ENCODE data around the gene VASN.

The VASN gene

DNA sequence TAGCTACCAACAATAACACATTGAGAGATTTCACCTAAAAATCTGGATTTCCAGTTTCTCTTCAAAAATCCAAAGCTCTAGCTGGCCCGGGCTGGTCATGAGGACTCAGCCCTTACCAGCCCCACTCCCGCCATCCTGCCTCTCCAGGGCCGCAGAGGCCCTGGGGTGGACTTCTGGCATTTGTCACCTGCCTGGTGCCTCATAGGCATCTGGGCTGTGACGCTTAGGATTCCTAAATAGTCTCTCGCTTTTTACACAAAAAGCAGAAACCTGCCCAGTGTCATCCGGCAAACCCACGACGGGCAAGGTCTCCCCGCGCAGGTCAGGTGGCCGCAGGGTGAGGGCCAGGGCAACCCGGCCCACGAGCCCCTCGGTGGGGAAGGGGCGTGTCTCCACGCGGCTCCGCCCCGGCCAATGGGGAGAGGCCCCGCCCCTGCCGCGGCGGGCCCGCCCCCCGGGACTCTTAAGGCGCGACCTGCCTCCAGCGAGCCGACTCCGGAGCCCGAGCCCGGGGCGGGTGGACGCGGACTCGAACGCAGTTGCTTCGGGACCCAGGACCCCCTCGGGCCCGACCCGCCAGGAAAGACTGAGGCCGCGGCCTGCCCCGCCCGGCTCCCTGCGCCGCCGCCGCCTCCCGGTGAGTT is at the start of gene VASN:
Gene VASN (plus strand): TSS at position 492 of the 644 bp plus-strand sequence. CDS start 9,030 bp downstream, outside the sequence.
- Mint-ChIP-seq H3K27ac (no peak within 1 kb of the TSS), H3K36me3 (peaks cover 10% of the 10 kb centered on the region), H3K4me1 (peaks cover 23% of the 10 kb centered on the region), H3K27me3 (no peaks in the 10 kb centered on the region), H3K9me3 (no peaks in the 10 kb centered on the region), H3K4me3 (peak within 1 kb of the TSS; percentile 75)
- ATAC-seq (ENCODE audit: low read depth) (peak; percentile 80), DNase-seq (ENCODE audit: low spot score in 2 of 2) (peak; percentile 57 to 84)

GRCh38 chr16:4322121-4323052 is 49.3 kb upstream of the VASN start:
- no peak overlapping the region for H3K4me3 Mint-ChIP-seq
- H3K9me3 Mint-ChIP-seq, result no peaks in the 10 kb centered on the region
- DNase-seq (ENCODE audit: low spot score in 2 of 2) (no peak), ATAC-seq (ENCODE audit: low read depth) (no peak)
- H3K27me3 Mint-ChIP-seq, result peaks cover 2% of the 10 kb centered on the region
- H3K27ac Mint-ChIP-seq, result no peak overlapping the region
- no peaks in the 10 kb centered on the region for H3K36me3 Mint-ChIP-seq
- H3K4me1 Mint-ChIP-seq, result peaks cover 11% of the 10 kb centered on the region

DNA sequence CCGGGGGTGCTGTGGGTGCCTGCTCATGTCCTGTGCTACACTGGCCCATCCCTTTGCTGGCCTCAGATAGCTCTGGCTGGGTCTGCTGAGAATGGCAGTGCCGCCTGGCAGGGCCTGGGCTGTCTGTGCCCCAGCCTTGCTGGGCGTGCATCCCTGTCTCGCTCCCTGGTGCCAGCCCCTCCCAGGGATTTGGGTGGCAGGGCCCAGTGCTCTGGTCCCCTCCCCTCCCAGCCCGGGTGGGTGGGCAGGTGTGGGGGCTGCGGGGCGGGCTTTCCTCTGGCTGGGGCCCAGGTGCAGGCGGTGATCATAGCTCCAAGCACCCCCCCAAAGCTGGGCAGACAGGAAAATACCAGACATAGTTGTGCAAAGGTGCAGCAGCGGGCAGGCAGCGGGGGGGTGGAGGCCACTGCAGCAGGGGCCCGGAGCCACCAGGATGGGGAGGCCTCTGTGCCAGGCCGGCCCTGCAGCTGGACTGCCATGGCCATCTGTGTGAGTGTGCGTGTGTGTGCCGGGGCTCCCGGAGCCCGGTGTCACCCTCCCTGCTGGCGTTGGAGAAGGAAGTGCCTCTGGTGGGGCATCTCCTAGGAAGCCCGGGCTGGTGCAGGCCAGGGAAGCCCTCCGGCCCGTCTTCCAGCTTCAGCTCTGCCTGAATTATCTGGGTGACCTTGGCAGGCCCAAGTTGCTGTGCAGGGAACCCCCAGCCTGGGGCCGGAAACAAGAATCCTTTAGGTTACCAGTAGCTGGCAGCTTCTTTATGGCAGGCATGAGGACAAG is 48.4 kb upstream of the VASN start:
- peaks cover 13% of the 10 kb centered on the region for H3K4me1 Mint-ChIP-seq
- no peak overlapping the region for H3K27ac Mint-ChIP-seq
- no peak for ATAC-seq (ENCODE audit: low read depth)
- DNase-seq (ENCODE audit: low spot score in 2 of 2), result no peak
- no peaks in the 10 kb centered on the region for H3K36me3 Mint-ChIP-seq
- H3K4me3 Mint-ChIP-seq, result no peak overlapping the region
- H3K9me3 Mint-ChIP-seq, result no peaks in the 10 kb centered on the region
- no peaks in the 10 kb centered on the region for H3K27me3 Mint-ChIP-seq

- no peaks in the 10 kb centered on the region for H3K36me3 Mint-ChIP-seq
- no peaks in the 10 kb centered on the region for H3K9me3 Mint-ChIP-seq
- H3K27ac Mint-ChIP-seq, result no peak overlapping the region
- peaks cover 14% of the 10 kb centered on the region for H3K4me1 Mint-ChIP-seq
- no peaks in the 10 kb centered on the region for H3K27me3 Mint-ChIP-seq
- H3K4me3 Mint-ChIP-seq, result no peak overlapping the region
- DNase-seq (ENCODE audit: low spot score in 2 of 2), result no peak
- no peak for ATAC-seq (ENCODE audit: low read depth)
Observed at GRCh38 chr16:4323845-4324488, 47.7 kb upstream of the VASN start.

- Mint-ChIP-seq H3K27ac (no peak overlapping the region), H3K27me3 (no peaks in the 10 kb centered on the region), H3K4me1 (peaks cover 8% of the 10 kb centered on the region), H3K36me3 (no peaks in the 10 kb centered on the region), H3K4me3 (no peak overlapping the region), H3K9me3 (no peaks in the 10 kb centered on the region)
- DNase-seq (ENCODE audit: low spot score in 2 of 2) (no peak), ATAC-seq (ENCODE audit: low read depth) (no peak)
Observed at GRCh38 chr16:4324492-4325252, 47.0 kb upstream of the VASN start.

- Mint-ChIP-seq H3K27me3 (no peaks in the 10 kb centered on the region), H3K9me3 (no peaks in the 10 kb centered on the region), H3K4me3 (no peak overlapping the region), H3K4me1 (peaks cover 8% of the 10 kb centered on the region), H3K27ac (no peak overlapping the region), H3K36me3 (no peaks in the 10 kb centered on the region)
- no peak for DNase-seq (ENCODE audit: low spot score in 2 of 2)
- ATAC-seq (ENCODE audit: low read depth), result peak; percentile 54
Observed at GRCh38 chr16:4325253-4325758, 46.3 kb upstream of the VASN start.

DNA sequence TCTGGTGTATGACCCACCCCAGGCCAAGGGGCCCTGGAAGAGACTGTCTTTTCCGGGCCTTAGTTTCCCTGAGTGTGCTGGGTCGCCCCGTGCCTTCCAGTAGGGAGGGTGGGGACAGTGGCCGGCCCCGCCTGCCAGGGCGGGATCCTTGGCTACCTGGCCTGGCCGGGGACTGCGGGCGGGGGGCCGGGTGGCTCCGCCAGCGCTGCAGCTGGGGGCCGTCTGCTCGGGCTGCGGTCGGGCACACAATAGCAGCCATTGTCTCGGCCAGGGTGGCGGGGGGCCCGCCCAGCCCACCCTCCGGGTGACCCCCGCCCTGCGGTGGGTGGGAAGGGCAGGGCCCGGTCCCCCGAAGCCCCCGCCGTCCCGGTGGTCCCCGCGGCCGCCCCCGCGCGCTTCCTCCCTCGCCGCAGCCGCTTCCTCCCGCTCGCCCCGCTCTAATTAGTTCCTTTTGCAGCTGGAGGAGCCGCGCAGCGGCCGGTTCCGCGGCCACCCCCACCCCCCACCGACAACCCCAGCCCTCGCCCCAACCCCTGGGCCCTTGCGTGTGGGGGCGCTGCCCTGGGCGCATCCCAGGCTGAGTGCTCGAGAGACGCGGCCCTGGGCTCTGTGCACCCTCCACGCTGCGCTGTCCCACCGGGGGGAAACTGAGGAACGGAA is 44.1 kb upstream of the VASN start:
- no peaks in the 10 kb centered on the region for H3K27me3 Mint-ChIP-seq
- DNase-seq (ENCODE audit: low spot score in 2 of 2) (no peak), ATAC-seq (ENCODE audit: low read depth) (peak; percentile 10)
- H3K4me3 Mint-ChIP-seq, result peak overlapping the region; percentile 67
- no peaks in the 10 kb centered on the region for H3K36me3 Mint-ChIP-seq
- peaks cover 8% of the 10 kb centered on the region for H3K4me1 Mint-ChIP-seq
- H3K27ac Mint-ChIP-seq, result no peak overlapping the region
- H3K9me3 Mint-ChIP-seq, result no peaks in the 10 kb centered on the region

GRCh38 chr16:4328046-4328781 is 43.4 kb upstream of the VASN start:
- DNase-seq (ENCODE audit: low spot score in 2 of 2), result peak; percentile 46 to 61
- peak; percentile 62 for ATAC-seq (ENCODE audit: low read depth)

DNA sequence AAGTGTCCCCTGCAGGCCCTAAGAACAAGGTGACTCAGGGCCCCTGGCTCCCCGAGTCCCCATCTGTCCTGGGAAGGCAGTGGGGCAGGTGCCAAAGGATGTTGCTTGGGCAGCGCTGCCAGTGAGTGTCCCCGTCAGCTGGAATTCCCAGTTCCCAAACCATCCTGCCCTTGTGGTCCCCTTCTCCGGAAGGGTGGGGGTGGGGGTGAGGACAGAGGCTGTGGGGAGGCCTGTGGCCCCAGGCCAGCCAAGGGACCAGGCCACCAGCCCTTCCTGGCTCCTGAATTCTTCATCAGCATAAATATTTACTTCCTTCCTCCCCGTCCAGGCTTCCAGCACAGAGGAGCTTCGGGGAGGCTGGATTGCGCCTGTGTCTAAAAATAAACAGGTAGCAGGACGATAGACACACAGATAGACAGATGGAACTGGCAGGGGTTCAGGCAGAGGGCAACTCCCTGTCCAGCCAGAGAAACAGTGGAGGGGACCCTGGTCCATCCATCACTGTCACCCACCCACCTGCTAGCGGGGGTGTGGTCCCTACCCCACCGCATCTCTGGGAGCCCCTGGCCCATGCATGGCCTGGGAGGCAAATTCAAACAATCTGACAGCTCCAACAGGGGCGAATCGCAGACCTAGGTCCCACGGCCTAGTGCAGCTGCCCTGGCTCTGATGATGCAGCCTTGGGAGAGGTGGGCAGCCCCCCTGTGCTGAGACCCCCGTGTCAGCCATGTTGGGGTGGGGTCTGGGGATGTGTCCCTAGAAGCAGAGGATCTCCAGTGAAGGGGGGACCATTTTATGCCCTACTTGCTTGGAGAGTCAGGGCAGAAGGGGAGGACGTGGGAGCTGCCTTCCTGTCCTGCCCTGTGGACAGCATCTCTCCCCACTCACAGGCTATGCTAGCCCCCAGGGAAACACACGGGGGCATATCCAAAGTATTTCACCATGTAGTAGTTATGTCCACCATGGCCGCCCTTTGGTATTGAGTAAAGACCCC is 42.6 kb upstream of the VASN start:
- H3K9me3 Mint-ChIP-seq, result no peaks in the 10 kb centered on the region
- ATAC-seq (ENCODE audit: low read depth), result no peak
- no peak overlapping the region for H3K4me3 Mint-ChIP-seq
- no peaks in the 10 kb centered on the region for H3K36me3 Mint-ChIP-seq
- peaks cover 8% of the 10 kb centered on the region for H3K4me1 Mint-ChIP-seq
- no peaks in the 10 kb centered on the region for H3K27me3 Mint-ChIP-seq
- DNase-seq (ENCODE audit: low spot score in 2 of 2), result no peak
- no peak overlapping the region for H3K27ac Mint-ChIP-seq

More at GRCh38 chr16:4328046-4328781, 43.4 kb upstream of the VASN start:
- Mint-ChIP-seq H3K4me3 (peak overlapping the region; percentile 67), H3K9me3 (no peaks in the 10 kb centered on the region), H3K4me1 (peaks cover 8% of the 10 kb centered on the region), H3K36me3 (no peaks in the 10 kb centered on the region), H3K27ac (no peak overlapping the region), H3K27me3 (no peaks in the 10 kb centered on the region)

GRCh38 chr16:4330277-4330874 is 41.3 kb upstream of the VASN start:
- Mint-ChIP-seq H3K4me1 (peaks cover 7% of the 10 kb centered on the region), H3K4me3 (no peak overlapping the region), H3K27me3 (no peaks in the 10 kb centered on the region), H3K9me3 (no peaks in the 10 kb centered on the region), H3K36me3 (no peaks in the 10 kb centered on the region), H3K27ac (no peak overlapping the region)
- peak; percentile 75 to 78 for DNase-seq (ENCODE audit: low spot score in 2 of 2)
- ATAC-seq (ENCODE audit: low read depth), result peak; percentile 72

GRCh38 chr16:4332083-4332482 is 39.6 kb upstream of the VASN start:
- Mint-ChIP-seq H3K9me3 (no peaks in the 10 kb centered on the region), H3K4me1 (peaks cover 5% of the 10 kb centered on the region), H3K27ac (no peak overlapping the region), H3K4me3 (no peak overlapping the region), H3K27me3 (no peaks in the 10 kb centered on the region), H3K36me3 (no peaks in the 10 kb centered on the region)
- ATAC-seq (ENCODE audit: low read depth), result no peak
- no peak for DNase-seq (ENCODE audit: low spot score in 2 of 2)

Measured in memory B cell (primary cell).